SK-N-SH treated with all-trans-retinoic acid at 6 μM for 48 hours (cell line): ENCODE measurements around the gene SLC22A8.

Experiments used
- ATAC-seq: fragments of 200-7000 bp; cut with Tn5 transposase; 3 replicates; pipeline ENCODE4 v1.9.1; 2020; ENCODE audit warnings: mild to moderate bottlenecking, moderate library complexity
- BACH2 ChIP-seq: fragments of 250-450 bp; sonication (Bioruptor Pico); IDR thresholded peaks from 2 replicates; pipeline ENCODE4 v1.9.0; 2021; ENCODE audit warnings: mild to moderate bottlenecking, borderline replicate concordance
- CREB5 ChIP-seq: fragments of 250-450 bp; sonication (Bioruptor Pico); IDR thresholded peaks from 2 replicates; pipeline ENCODE4 v1.5.1; 2020; ENCODE audit warnings: low read depth, mild to moderate bottlenecking, moderate library complexity
- CSDC2 ChIP-seq: fragments of 250-450 bp; sonication (Bioruptor Pico); IDR thresholded peaks from 2 replicates; pipeline ENCODE4 v1.5.0; 2020; ENCODE audit warnings: mild to moderate bottlenecking, moderate library complexity
- ESRRG ChIP-seq: fragments of 250-450 bp; sonication (Bioruptor Pico); IDR thresholded peaks from 2 replicates; pipeline ENCODE4 v1.6.1; 2021; ENCODE audit warnings: mild to moderate bottlenecking
- ISL1 ChIP-seq: fragments of 250-450 bp; sonication (Bioruptor Pico); IDR thresholded peaks from 2 replicates; pipeline ENCODE4 v2.1.2; 2022; ENCODE audit warnings: mild to moderate bottlenecking, moderate library complexity
- OSR1 ChIP-seq: fragments of 250-450 bp; sonication (Bioruptor Pico); IDR thresholded peaks from 2 replicates; pipeline ENCODE4 v1.8.0; 2022; ENCODE audit warnings: moderate library complexity, mild to moderate bottlenecking, inconsistent platforms
- PATZ1 ChIP-seq: fragments of 250-450 bp; sonication (Bioruptor Pico); IDR thresholded peaks from 2 replicates; pipeline ENCODE4 v1.8.0; 2020; ENCODE audit warnings: mild to moderate bottlenecking, moderate library complexity, borderline replicate concordance
- POU6F1 ChIP-seq: fragments of 250-450 bp; sonication (Bioruptor Pico); IDR thresholded peaks from 2 replicates; pipeline ENCODE4 v1.8.0; 2021; ENCODE audit warnings: low read depth, mild to moderate bottlenecking, moderate library complexity, borderline replicate concordance
- PPARA ChIP-seq: fragments of 250-450 bp; sonication (Bioruptor Pico); IDR thresholded peaks from 2 replicates; pipeline ENCODE4 v1.5.0; 2020; ENCODE audit warnings: mild to moderate bottlenecking, borderline replicate concordance
- RARB ChIP-seq: fragments of 250-450 bp; sonication (Bioruptor Pico); IDR thresholded peaks from 2 replicates; pipeline ENCODE4 v1.8.0; 2021; ENCODE audit warnings: mild to moderate bottlenecking, moderate library complexity
- SNAI2 ChIP-seq: fragments of 250-450 bp; sonication (Bioruptor Pico); IDR thresholded peaks from 2 replicates; pipeline ENCODE4 v1.5.0; 2020; ENCODE audit warnings: mild to moderate bottlenecking, moderate library complexity
- TCF4 ChIP-seq: fragments of 250-450 bp; sonication (Bioruptor Pico); IDR thresholded peaks from 2 replicates; pipeline ENCODE4 v1.8.0; 2021; ENCODE audit warnings: mild to moderate bottlenecking, moderate library complexity, borderline replicate concordance
- TOX ChIP-seq: fragments of 250-450 bp; sonication (Bioruptor Pico); IDR thresholded peaks from 2 replicates; pipeline ENCODE4 v1.8.0; 2021; ENCODE audit warnings: mild to moderate bottlenecking, moderate library complexity, borderline replicate concordance
- TSHZ2 ChIP-seq: fragments of 250-450 bp; sonication (Bioruptor Pico); IDR thresholded peaks from 2 replicates; pipeline ENCODE4 v1.5.0; 2020; ENCODE audit warnings: mild to moderate bottlenecking, moderate library complexity
- ZC3H10 ChIP-seq: fragments of 250-450 bp; sonication (Bioruptor Pico); IDR thresholded peaks from 2 replicates; pipeline ENCODE4 v1.5.1; 2021; ENCODE audit warnings: mild to moderate bottlenecking, moderate library complexity
- ZFP3 ChIP-seq: fragments of 250-450 bp; sonication (Bioruptor Pico); IDR thresholded peaks from 2 replicates; pipeline ENCODE4 v1.5.0; 2020; ENCODE audit warnings: mild to moderate bottlenecking, moderate library complexity
- ZFP30 ChIP-seq: fragments of 450-650 bp; formaldehyde crosslinking; IDR thresholded peaks from 2 replicates; pipeline ENCODE4 v1.5.0; 2022; ENCODE audit warnings: mild to moderate bottlenecking, moderate library complexity
- ZNF565 ChIP-seq: fragments of 450-650 bp; formaldehyde crosslinking; conservative IDR thresholded peaks from 2 replicates; pipeline ENCODE4 v1.5.0; 2020; ENCODE audit warnings: low read depth, mild to moderate bottlenecking, moderate library complexity
- ZNF70 ChIP-seq: fragments of 450-650 bp; formaldehyde crosslinking; IDR thresholded peaks from 2 replicates; pipeline ENCODE4 v1.5.0; 2020; ENCODE audit warnings: mild to moderate bottlenecking, moderate library complexity
- ZNF8 ChIP-seq: fragments of 450-650 bp; formaldehyde crosslinking; IDR thresholded peaks from 2 replicates; pipeline ENCODE4 v1.5.0; 2020; ENCODE audit warnings: mild to moderate bottlenecking, moderate library complexity

The SLC22A8 gene

GRCh38 chr11:63007920-63008319 is 7.7 kb downstream of the SLC22A8 start:
- no peak for ATAC-seq
- no peak for TF ChIP-seq POU6F1 (CRISPR knock-in tag)
- no peak for TF ChIP-seq ZFP3 (CRISPR knock-in tag)
- TF ChIP-seq OSR1 (CRISPR knock-in tag), result no peak
- TF ChIP-seq SNAI2 (CRISPR knock-in tag), result no peak
- TF ChIP-seq, all 23 proteins: peak for 0

- no peak for TF ChIP-seq ZNF70
- TF ChIP-seq ESRRG, result no peak
- no peak for TF ChIP-seq PATZ1 (CRISPR knock-in tag)
- no peak for TF ChIP-seq TSHZ2
- TF ChIP-seq RARB (CRISPR knock-in tag), result no peak
- TF ChIP-seq TOX (CRISPR knock-in tag), result no peak
- no peak for TF ChIP-seq ZNF565
- no peak for TF ChIP-seq SNAI2 (CRISPR knock-in tag)
- TF ChIP-seq TCF4 (CRISPR knock-in tag), result no peak
- TF ChIP-seq PPARA (CRISPR knock-in tag), result no peak
- TF ChIP-seq BACH2 (CRISPR knock-in tag), result no peak
- no peak for TF ChIP-seq CREB5
- no peak for TF ChIP-seq ISL1 (CRISPR knock-in tag)
- no peak for TF ChIP-seq ZC3H10 (CRISPR knock-in tag)
- no peak for TF ChIP-seq POU6F1 (CRISPR knock-in tag)
- no peak for TF ChIP-seq OSR1 (CRISPR knock-in tag)
- no peak for TF ChIP-seq ZNF8 (CRISPR knock-in tag)
- TF ChIP-seq, all 23 proteins: peak for 0
- no peak for ATAC-seq
Measured at GRCh38 chr11:63001456-63001855, 14.2 kb downstream of the SLC22A8 start.

GRCh38 chr11:62999649-63000048 is 16.0 kb downstream of the SLC22A8 start:
- no peak for ATAC-seq
- TF ChIP-seq CREB5 (no peak), ZFP30 (no peak)

- ATAC-seq, result no peak
- TF ChIP-seq POU6F1 (CRISPR knock-in tag) (no peak), CREB5 (no peak), PPARA (CRISPR knock-in tag) (no peak), CSDC2 (no peak), OSR1 (CRISPR knock-in tag) (no peak), PATZ1 (CRISPR knock-in tag) (no peak), TCF4 (CRISPR knock-in tag) (no peak), ZFP30 (no peak), BACH2 (CRISPR knock-in tag) (no peak)
Measured at GRCh38 chr11:62999156-62999555, 16.5 kb downstream of the SLC22A8 start.
